Astrocyte (in vitro differentiated cells and primary cell): ENCODE results near the gene WDR4. TPM values are rescaled to one million over a fixed set of nuclear protein-coding genes. Genes with fewer than 3 reads are reported as not detected.

Experiments
- DNase-seq: peaks from one replicate; pipeline ENCODE4 v3.0.0-alpha.2; 2010; ENCODE audit warnings: low read depth
- FAIRE-seq: peaks from 2 replicates; lab custom pipeline; 2011; peaks lifted over from hg19 to GRCh38; lab: Jason Lieb, UNC
- H2AFZ ChIP-seq: 2 replicates; pipeline ENCODE4 v1.6.0; 2012; ENCODE audit warnings: low read depth, low read length, inconsistent platforms
- H3K27ac ChIP-seq: 2 replicates; pipeline ENCODE4 v1.5.1; 2011; ENCODE audit warnings: low read depth, low read length, inconsistent platforms
- H3K27me3 ChIP-seq: 2 replicates; pipeline ENCODE4 v1.6.0; 2011; ENCODE audit warnings: low read length, inconsistent platforms; ENCODE audit not compliant: insufficient read depth
- H3K36me3 ChIP-seq: 2 replicates; pipeline ENCODE4 v1.5.1; 2011; ENCODE audit warnings: low read length, inconsistent platforms; ENCODE audit not compliant: insufficient read depth
- H3K4me1 ChIP-seq: 2 replicates; pipeline ENCODE4 v1.5.1; 2011; ENCODE audit warnings: low read length, inconsistent platforms; ENCODE audit not compliant: insufficient read depth
- H3K4me2 ChIP-seq: 2 replicates; pipeline ENCODE4 v1.6.0; 2012; ENCODE audit warnings: low read length, inconsistent platforms
- H3K4me3 ChIP-seq: 2 replicates; pipeline ENCODE4 v1.5.1; 2011; ENCODE audit warnings: low read depth, mild to moderate bottlenecking, low read length, inconsistent platforms; ENCODE audit not compliant: insufficient read depth
- H3K79me2 ChIP-seq: 2 replicates; pipeline ENCODE4 v1.6.0; 2012; ENCODE audit warnings: mild to moderate bottlenecking, low read length, inconsistent platforms; ENCODE audit not compliant: insufficient read depth
- H3K9ac ChIP-seq: 2 replicates; pipeline ENCODE4 v1.6.0; 2012; ENCODE audit warnings: mild to moderate bottlenecking, low read length, inconsistent platforms
- H3K9me3 ChIP-seq: 2 replicates; pipeline ENCODE4 v1.5.1; 2012; ENCODE audit warnings: low read depth, mild to moderate bottlenecking, low read length, inconsistent platforms; ENCODE audit not compliant: insufficient read depth
- H4K20me1 ChIP-seq: 2 replicates; pipeline ENCODE4 v1.6.0; 2012; ENCODE audit warnings: low read length, inconsistent platforms; ENCODE audit not compliant: insufficient read depth
- H3K27ac Mint-ChIP-seq: one replicate; pipeline ENCODE4 v1.8.0; 2021; ENCODE audit warnings: mild to moderate bottlenecking, mixed read lengths; ENCODE audit not compliant: unreplicated experiment
- H3K27me3 Mint-ChIP-seq: one replicate; pipeline ENCODE4 v1.8.0; 2021; ENCODE audit warnings: low read depth, mixed read lengths; ENCODE audit not compliant: unreplicated experiment
- H3K36me3 Mint-ChIP-seq: one replicate; pipeline ENCODE4 v1.8.0; 2021; ENCODE audit warnings: low read depth, mixed read lengths; ENCODE audit not compliant: unreplicated experiment
- H3K4me1 Mint-ChIP-seq: one replicate; pipeline ENCODE4 v1.8.0; 2021; ENCODE audit warnings: low read depth, mixed read lengths; ENCODE audit not compliant: unreplicated experiment
- H3K4me3 Mint-ChIP-seq: one replicate; pipeline ENCODE4 v1.8.0; 2021; ENCODE audit warnings: mild to moderate bottlenecking, moderate library complexity, mixed read lengths; ENCODE audit not compliant: unreplicated experiment
- H3K9me3 Mint-ChIP-seq: one replicate; pipeline ENCODE4 v1.8.0; 2021; ENCODE audit warnings: mild to moderate bottlenecking, mixed read lengths; ENCODE audit not compliant: unreplicated experiment
- EZH2 ChIP-seq: IDR thresholded peaks from 2 replicates; pipeline ENCODE4 v1.6.1; 2012; ENCODE audit warnings: mild to moderate bottlenecking, low read length, inconsistent platforms; ENCODE audit not compliant: insufficient read depth
- total RNA-seq: library from RNA; stranded (reverse); gene quantifications from 2 replicates; pipeline ENCODE4 v1.2.1, GENCODE V29; 2021
- TF ChIP-seq, protein P1 (sequence below): IDR thresholded peaks from 2 replicates; pipeline ENCODE4 v1.5.1; 2011; ENCODE audit warnings: low read depth, mild to moderate bottlenecking, inconsistent platforms, low read length, moderate library complexity; ENCODE audit not compliant: insufficient read depth

Gene WDR4
- total RNA-seq, 1 donor from 2014 or later, result 20.5 TPM

DNA sequence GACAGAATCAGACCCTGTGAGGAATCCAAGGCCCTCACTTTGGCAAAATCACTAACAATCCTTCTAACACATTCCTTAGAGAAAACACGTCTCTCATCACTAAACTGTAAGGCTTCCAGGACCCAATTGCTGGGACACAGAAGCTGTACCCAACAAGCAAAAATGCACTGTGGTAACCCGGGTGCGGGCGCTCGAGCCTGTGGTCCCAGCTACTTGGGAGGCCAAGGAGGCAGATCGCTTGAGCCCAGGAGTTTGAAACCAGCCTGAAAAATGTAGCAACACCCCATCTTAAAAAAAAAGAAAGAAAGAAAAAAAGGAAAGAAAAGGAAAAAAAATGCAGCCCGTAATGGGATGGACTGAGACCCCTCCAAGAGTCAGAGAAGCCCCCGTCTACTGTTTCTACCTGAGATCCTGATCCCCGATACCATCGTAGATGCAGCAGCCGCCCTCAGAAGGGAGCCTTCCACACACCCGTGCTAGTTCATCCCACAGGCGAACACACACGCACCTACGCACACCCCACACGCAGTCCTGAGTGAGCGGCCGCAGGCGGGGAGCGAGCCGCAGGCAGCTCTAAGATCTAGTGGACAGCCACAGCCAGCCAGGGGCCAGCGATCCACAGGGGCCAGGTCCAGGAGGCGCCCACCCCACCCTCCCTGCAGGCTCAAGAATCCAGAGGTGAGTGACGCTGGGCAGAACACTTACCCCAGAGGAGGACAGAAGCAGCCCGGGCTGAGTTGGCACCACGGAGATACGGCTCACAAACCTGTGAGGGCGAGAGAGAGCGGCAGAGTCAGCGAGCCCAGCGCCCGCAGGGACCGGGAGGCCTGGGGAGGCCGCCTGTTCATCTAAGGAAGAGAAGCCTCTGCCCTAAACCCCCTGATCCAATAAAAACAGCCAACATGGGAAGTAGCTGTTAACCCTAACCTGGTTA is 20.1 kb downstream of the WDR4 start:
- Mint-ChIP-seq H3K4me1 (no peaks in the 10 kb centered on the region), H3K4me3 (no peak overlapping the region), H3K9me3 (no peaks in the 10 kb centered on the region), H3K36me3 (peaks cover 19% of the 10 kb centered on the region), H3K27me3 (no peaks in the 10 kb centered on the region), H3K27ac (no peak overlapping the region)
- H3K4me3 ChIP-seq, result no peak overlapping the region
- H3K9ac ChIP-seq, result no peak overlapping the region
- FAIRE-seq, result no peak
- DNase-seq, result no peak
- H3K27me3 ChIP-seq, result no peaks in the 10 kb centered on the region
- H3K4me1 ChIP-seq, result no peaks in the 10 kb centered on the region
- H3K9me3 ChIP-seq, result no peaks in the 10 kb centered on the region
- H2AFZ ChIP-seq, result no peak overlapping the region
- peaks cover 62% of the 10 kb centered on the region for H3K79me2 ChIP-seq
- H3K27ac ChIP-seq, result no peak overlapping the region
- no peak overlapping the region for H3K4me2 ChIP-seq
- peaks cover 38% of the 10 kb centered on the region for H3K36me3 ChIP-seq
- peaks cover 80% of the 10 kb centered on the region for H4K20me1 ChIP-seq
- TF ChIP-seq, protein P1, sequence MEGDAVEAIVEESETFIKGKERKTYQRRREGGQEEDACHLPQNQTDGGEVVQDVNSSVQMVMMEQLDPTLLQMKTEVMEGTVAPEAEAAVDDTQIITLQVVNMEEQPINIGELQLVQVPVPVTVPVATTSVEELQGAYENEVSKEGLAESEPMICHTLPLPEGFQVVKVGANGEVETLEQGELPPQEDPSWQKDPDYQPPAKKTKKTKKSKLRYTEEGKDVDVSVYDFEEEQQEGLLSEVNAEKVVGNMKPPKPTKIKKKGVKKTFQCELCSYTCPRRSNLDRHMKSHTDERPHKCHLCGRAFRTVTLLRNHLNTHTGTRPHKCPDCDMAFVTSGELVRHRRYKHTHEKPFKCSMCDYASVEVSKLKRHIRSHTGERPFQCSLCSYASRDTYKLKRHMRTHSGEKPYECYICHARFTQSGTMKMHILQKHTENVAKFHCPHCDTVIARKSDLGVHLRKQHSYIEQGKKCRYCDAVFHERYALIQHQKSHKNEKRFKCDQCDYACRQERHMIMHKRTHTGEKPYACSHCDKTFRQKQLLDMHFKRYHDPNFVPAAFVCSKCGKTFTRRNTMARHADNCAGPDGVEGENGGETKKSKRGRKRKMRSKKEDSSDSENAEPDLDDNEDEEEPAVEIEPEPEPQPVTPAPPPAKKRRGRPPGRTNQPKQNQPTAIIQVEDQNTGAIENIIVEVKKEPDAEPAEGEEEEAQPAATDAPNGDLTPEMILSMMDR, result no peak
- no peak for TF ChIP-seq EZH2

DNA sequence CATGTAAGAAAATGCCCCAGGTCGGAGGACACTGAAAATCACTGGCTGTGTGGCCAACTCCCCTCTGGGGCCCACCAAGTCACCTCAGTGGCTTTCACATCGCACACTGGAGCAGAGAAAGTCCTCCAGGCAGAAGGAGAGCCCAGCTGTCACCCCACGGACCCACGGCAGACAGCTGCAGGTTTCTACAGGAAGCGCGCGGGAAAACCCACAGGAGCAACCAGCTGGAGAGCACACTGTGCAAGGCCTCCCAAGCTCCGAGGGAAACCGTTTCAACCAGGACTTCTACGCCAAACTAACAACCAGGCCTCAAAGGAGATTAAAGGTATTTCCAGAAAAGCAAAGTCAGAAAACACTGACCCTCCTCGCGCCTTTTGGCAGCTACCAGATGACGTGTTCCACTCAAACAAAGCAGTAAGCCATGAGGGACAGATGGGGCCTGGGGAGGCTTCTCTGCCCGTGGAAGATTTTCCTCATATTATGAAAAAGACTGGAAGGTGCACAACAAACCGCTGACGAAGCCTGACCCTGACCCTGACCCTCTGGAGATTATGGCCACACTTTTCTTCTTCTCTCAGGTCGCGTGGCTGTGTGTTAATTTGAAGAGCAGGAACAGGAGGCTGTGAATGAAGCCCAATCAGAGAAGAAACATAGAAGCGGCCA is 21.0 kb downstream of the WDR4 start:
- Histone ChIP-seq H3K4me3 (no peak overlapping the region), H3K9ac (no peak overlapping the region), H3K4me2 (no peak overlapping the region), H3K4me1 (no peaks in the 10 kb centered on the region), H4K20me1 (peaks cover 74% of the 10 kb centered on the region), H3K27me3 (no peaks in the 10 kb centered on the region), H2AFZ (no peak overlapping the region), H3K36me3 (peaks cover 41% of the 10 kb centered on the region), H3K9me3 (no peaks in the 10 kb centered on the region), H3K79me2 (peaks cover 55% of the 10 kb centered on the region), H3K27ac (no peak overlapping the region)
- H3K27ac Mint-ChIP-seq, result no peak overlapping the region
- peaks cover 19% of the 10 kb centered on the region for H3K36me3 Mint-ChIP-seq
- FAIRE-seq, result no peak
- no peak overlapping the region for H3K4me3 Mint-ChIP-seq
- H3K9me3 Mint-ChIP-seq, result no peaks in the 10 kb centered on the region
- no peaks in the 10 kb centered on the region for H3K27me3 Mint-ChIP-seq
- no peak for DNase-seq
- TF ChIP-seq, protein P1, result no peak
- no peak for TF ChIP-seq EZH2
- no peaks in the 10 kb centered on the region for H3K4me1 Mint-ChIP-seq
